Measurements from ENCODE around the gene KCNV2. TPM values are rescaled to one million over a fixed set of nuclear protein-coding genes. Genes with fewer than 3 reads are reported as not detected.

The KCNV2 gene
- polyA plus RNA-seq, 1 donor from 2014 or later, result not detected

- TF ChIP-seq POLR2AphosphoS5 (IDR thresholded peaks at IDR 0.05), result no peak
Measured at GRCh38 chr9:2718698-2719033, 1.4 kb downstream of the KCNV2 start (continued).

GRCh38 chr9:2720179-2720654, 2.9 kb downstream of the KCNV2 start:
- Histone ChIP-seq H3K27me3 (ENCODE audit: insufficient read depth, low read depth, low read length) (no peaks in the 10 kb centered on the region), H3K9me2 (ENCODE audit: insufficient read depth, low read length) (no peaks in the 10 kb centered on the region), H3K4me3 (ENCODE audit: low read length) (no peak overlapping the region), H3K9me3 (ENCODE audit: low read length) (no peaks in the 10 kb centered on the region), H3K36me3 (ENCODE audit: insufficient read depth, low read length) (no peaks in the 10 kb centered on the region), H4K20me1 (ENCODE audit: insufficient read depth) (no peaks in the 10 kb centered on the region), H3K27ac (ENCODE audit: low read length) (no peak overlapping the region), H3F3A (ENCODE audit: insufficient read depth, low read length, poor library complexity, severe bottlenecking) (no peaks in the 10 kb centered on the region), H2AFZ (ENCODE audit: low read depth, low read length) (no peak overlapping the region), H3K9ac (ENCODE audit: low read length) (no peak overlapping the region), H3K79me2 (replicated peaks; ENCODE audit: insufficient read depth, low read length) (no peaks in the 10 kb centered on the region), H3K4me2 (ENCODE audit: low read length) (no peak overlapping the region)
- TF ChIP-seq REST (IDR thresholded peaks at IDR 0.05; ENCODE audit: borderline replicate concordance) (no peak), RAD21 (conservative IDR thresholded peaks at IDR 0.05) (no peak), TAF1 (IDR thresholded peaks at IDR 0.05; ENCODE audit: low read depth) (no peak), MXI1 (conservative IDR thresholded peaks at IDR 0.05; ENCODE audit: poor library complexity, severe bottlenecking) (no peak), CTCF (IDR thresholded peaks at IDR 0.05; ENCODE audit: poor library complexity, severe bottlenecking) (no peak), POLR2AphosphoS5 (IDR thresholded peaks at IDR 0.05) (no peak), EZH2 (IDR thresholded peaks at IDR 0.05; ENCODE audit: borderline replicate concordance, insufficient read depth, low read length, poor library complexity, severe bottlenecking) (no peak), EP300 (conservative IDR thresholded peaks at IDR 0.05; ENCODE audit: poor library complexity, severe bottlenecking) (no peak), SMC3 (conservative IDR thresholded peaks at IDR 0.05; ENCODE audit: poor library complexity) (no peak)

- Histone ChIP-seq H3K9me2 (ENCODE audit: insufficient read depth, low read length) (no peaks in the 10 kb centered on the region), H3K9ac (ENCODE audit: low read length) (no peak overlapping the region), H3K36me3 (ENCODE audit: insufficient read depth, low read length) (no peaks in the 10 kb centered on the region), H3K27ac (ENCODE audit: low read length) (no peak overlapping the region), H3F3A (ENCODE audit: insufficient read depth, low read length, poor library complexity, severe bottlenecking) (no peaks in the 10 kb centered on the region), H3K27me3 (ENCODE audit: insufficient read depth, low read depth, low read length) (no peaks in the 10 kb centered on the region), H3K4me3 (ENCODE audit: low read length) (no peak overlapping the region), H4K20me1 (ENCODE audit: insufficient read depth) (no peaks in the 10 kb centered on the region), H3K4me2 (ENCODE audit: low read length) (no peak overlapping the region), H3K9me3 (ENCODE audit: low read length) (no peaks in the 10 kb centered on the region), H2AFZ (ENCODE audit: low read depth, low read length) (no peak overlapping the region), H3K79me2 (replicated peaks; ENCODE audit: insufficient read depth, low read length) (no peaks in the 10 kb centered on the region)
- no peak for TF ChIP-seq REST (IDR thresholded peaks at IDR 0.05; ENCODE audit: borderline replicate concordance)
- no peak for TF ChIP-seq TAF1 (IDR thresholded peaks at IDR 0.05; ENCODE audit: low read depth)
- TF ChIP-seq EZH2 (IDR thresholded peaks at IDR 0.05; ENCODE audit: borderline replicate concordance, insufficient read depth, low read length, poor library complexity, severe bottlenecking), result no peak
- TF ChIP-seq EP300 (conservative IDR thresholded peaks at IDR 0.05; ENCODE audit: poor library complexity, severe bottlenecking), result no peak
- no peak for TF ChIP-seq POLR2AphosphoS5 (IDR thresholded peaks at IDR 0.05)
- TF ChIP-seq RAD21 (conservative IDR thresholded peaks at IDR 0.05), result no peak
- no peak for TF ChIP-seq CTCF (IDR thresholded peaks at IDR 0.05; ENCODE audit: poor library complexity, severe bottlenecking)
- no peak for TF ChIP-seq MXI1 (conservative IDR thresholded peaks at IDR 0.05; ENCODE audit: poor library complexity, severe bottlenecking)
- no peak for TF ChIP-seq SMC3 (conservative IDR thresholded peaks at IDR 0.05; ENCODE audit: poor library complexity)
Measured at GRCh38 chr9:2722715-2723114, 5.4 kb downstream of the KCNV2 start.
